Measurements from ENCODE around the gene CREM. TPM values are rescaled to one million over a fixed set of nuclear protein-coding genes. Genes with fewer than 3 reads are reported as not detected.
A peak's percentile ranks its signal among the peaks of the same experiment; 100 is the strongest.
"Not testable (repeated sequence)": the region's sequence is repeated elsewhere in the genome, so short reads cannot be mapped to it uniquely, and the experiment has no call there.

Gene CREM
- total RNA-seq: 100 to 1,000 TPM; 143 to 156 TPM

DNA sequence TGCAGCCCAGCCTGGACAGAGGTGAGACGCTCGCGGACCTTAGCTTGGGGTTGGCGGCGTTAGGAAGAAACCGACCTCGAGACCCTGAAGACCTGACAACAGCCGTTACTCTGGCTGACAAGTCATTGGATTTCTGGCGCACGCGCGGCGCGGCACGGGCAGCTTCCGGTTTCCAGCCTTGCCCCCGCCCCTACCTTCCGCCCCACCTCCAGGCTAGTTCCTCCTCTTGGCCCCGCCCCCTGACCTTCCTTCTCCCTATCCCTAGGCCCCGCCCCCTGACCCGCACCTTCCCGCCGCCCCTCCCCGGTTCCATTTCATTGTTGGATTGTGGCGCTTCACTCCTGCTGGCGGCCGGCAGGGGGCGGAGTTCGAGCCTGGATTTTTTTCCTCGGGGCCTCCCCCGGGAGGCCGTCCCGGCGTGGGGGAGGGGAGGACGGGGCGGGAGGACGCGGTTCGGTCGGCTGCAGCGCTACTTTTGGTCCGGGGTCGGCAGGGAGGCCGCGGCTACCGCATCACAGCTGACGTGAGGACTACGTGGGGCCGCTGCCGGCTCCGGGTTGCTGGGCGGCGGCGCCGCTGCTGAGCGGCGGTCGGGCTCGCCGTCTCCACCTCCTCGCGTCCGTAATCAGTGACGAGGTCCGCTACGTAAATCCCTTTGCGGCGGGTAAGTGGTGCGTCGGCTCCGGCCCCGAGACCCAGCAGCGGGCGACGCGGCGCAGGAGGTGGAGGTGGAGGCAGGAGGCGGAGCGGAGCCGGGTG is at the start of gene CREM:
CREM (plus strand) TSS at position 317 of the 759 bp plus-strand sequence. CDS start 10,990 bp downstream, outside the sequence.
- Mint-ChIP-seq H3K36me3 (peaks cover 29% of the 10 kb centered on the region), H3K27me3 (no peaks in the 10 kb centered on the region), H3K4me3 (peak within 1 kb of the TSS; percentile 93), H3K9me3 (peaks cover 2% of the 10 kb centered on the region), H3K4me1 (peaks cover 55% of the 10 kb centered on the region), H3K27ac (peak within 1 kb of the TSS; percentile 99)
- peak; percentile 99 for DNase-seq

GRCh38 chr10:35079265-35079664 is 47.4 kb upstream of the CREM start:
- Mint-ChIP-seq H3K27ac (no peak overlapping the region), H3K4me3 (no peak overlapping the region), H3K36me3 (peaks cover 39% of the 10 kb centered on the region), H3K4me1 (peaks cover 30% of the 10 kb centered on the region), H3K27me3 (no peaks in the 10 kb centered on the region), H3K9me3 (peaks cover 3% of the 10 kb centered on the region)
- no peak for DNase-seq

GRCh38 chr10:35079763-35080162 is 46.9 kb upstream of the CREM start:
- Mint-ChIP-seq H3K36me3 (peaks cover 37% of the 10 kb centered on the region), H3K4me1 (peaks cover 29% of the 10 kb centered on the region), H3K4me3 (no peak overlapping the region), H3K9me3 (peaks cover 3% of the 10 kb centered on the region), H3K27ac (no peak overlapping the region), H3K27me3 (no peaks in the 10 kb centered on the region)
- DNase-seq: no peak

DNA sequence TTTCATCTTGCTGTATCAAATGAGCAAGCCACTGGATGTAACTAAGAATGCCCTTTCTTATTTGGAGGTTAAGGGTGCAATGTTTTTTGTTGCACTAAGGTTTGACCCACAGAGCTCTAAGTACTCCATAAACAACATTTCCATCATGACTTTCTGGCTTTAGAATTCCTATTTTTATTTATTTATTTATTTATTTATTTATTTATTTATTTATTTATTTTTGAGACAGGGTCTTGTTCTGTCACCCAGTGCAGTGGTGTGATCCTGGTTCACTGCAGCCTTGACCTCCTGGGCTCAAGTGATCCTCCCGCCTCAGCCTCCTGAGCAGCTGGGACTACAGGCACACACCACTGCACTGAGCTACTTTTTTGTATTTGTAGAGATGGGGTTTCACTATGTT is 46.4 kb upstream of the CREM start:
- H3K4me3 Mint-ChIP-seq: not testable (repeated sequence)
- H3K4me1 Mint-ChIP-seq: peaks cover 26% of the 10 kb centered on the region

GRCh38 chr10:35083242-35083641 is 43.4 kb upstream of the CREM start:
- Mint-ChIP-seq H3K36me3 (peaks cover 46% of the 10 kb centered on the region), H3K27ac (no peak overlapping the region), H3K27me3 (no peaks in the 10 kb centered on the region), H3K9me3 (peaks cover 3% of the 10 kb centered on the region), H3K4me1 (peaks cover 48% of the 10 kb centered on the region), H3K4me3 (no peak overlapping the region)
- DNase-seq: no peak

More for the DNA sequence above, 46.4 kb upstream of the CREM start:
- H3K27me3 Mint-ChIP-seq, DNase-seq, H3K27ac Mint-ChIP-seq, H3K9me3 Mint-ChIP-seq: not testable (repeated sequence)
- peaks cover 35% of the 10 kb centered on the region for H3K36me3 Mint-ChIP-seq

DNA sequence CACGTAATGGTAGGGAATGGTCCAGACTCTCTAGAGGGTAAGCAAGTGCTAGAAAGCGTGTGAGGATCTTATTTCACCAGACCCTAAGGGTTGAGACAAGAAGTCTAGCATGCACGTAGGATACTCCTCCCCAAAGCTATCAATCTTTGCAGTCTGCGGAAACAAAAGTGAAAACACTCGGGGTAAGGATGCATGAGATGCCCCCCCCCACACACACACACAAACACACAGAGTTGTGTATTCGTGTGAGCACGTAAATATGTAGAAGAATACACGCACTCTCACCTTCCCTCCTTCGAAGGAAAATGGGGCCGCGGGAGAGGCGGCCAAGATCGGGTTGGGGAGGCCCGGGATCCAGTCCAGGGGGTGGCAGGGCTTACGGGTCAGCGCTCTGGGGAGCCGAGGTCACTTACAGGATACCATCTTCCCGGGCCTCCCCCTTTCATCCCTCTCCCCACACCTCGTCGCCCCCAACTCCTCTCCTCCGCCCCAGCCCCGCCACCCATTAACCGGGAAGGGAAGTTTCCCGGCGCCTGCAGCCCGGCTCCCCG is 37.0 kb upstream of the CREM start:
- no peak for DNase-seq
- Mint-ChIP-seq H3K27ac (peak overlapping the region; percentile 87), H3K27me3 (no peaks in the 10 kb centered on the region), H3K36me3 (peaks cover 14% of the 10 kb centered on the region), H3K4me3 (peak overlapping the region; percentile 91), H3K4me1 (peaks cover 44% of the 10 kb centered on the region), H3K9me3 (no peaks in the 10 kb centered on the region)

- peaks cover 44% of the 10 kb centered on the region for H3K4me1 Mint-ChIP-seq
- peaks cover 14% of the 10 kb centered on the region for H3K36me3 Mint-ChIP-seq
- no peaks in the 10 kb centered on the region for H3K27me3 Mint-ChIP-seq
- no peaks in the 10 kb centered on the region for H3K9me3 Mint-ChIP-seq
- H3K27ac Mint-ChIP-seq: peak within 1 kb of the TSS; percentile 96
- DNase-seq: peak; percentile 90
- peak within 1 kb of the TSS; percentile 91 for H3K4me3 Mint-ChIP-seq
Observed at GRCh38 chr10:35090162-35090954, 36.3 kb upstream of the CREM start, which contains the start of gene CUL2. TSS of gene CUL2 (minus strand) at chr10:35090341. CDS start at chr10:35071317, 19,024 bp downstream.

- H3K36me3 Mint-ChIP-seq: peaks cover 12% of the 10 kb centered on the region
- H3K27me3 Mint-ChIP-seq: peaks cover 11% of the 10 kb centered on the region
- peaks cover 29% of the 10 kb centered on the region for H3K4me1 Mint-ChIP-seq
- H3K27ac Mint-ChIP-seq: no peak overlapping the region
- H3K4me3 Mint-ChIP-seq: no peak overlapping the region
- no peak for DNase-seq
- H3K9me3 Mint-ChIP-seq: no peaks in the 10 kb centered on the region
Observed at GRCh38 chr10:35091994-35092790, 34.5 kb upstream of the CREM start.

DNA sequence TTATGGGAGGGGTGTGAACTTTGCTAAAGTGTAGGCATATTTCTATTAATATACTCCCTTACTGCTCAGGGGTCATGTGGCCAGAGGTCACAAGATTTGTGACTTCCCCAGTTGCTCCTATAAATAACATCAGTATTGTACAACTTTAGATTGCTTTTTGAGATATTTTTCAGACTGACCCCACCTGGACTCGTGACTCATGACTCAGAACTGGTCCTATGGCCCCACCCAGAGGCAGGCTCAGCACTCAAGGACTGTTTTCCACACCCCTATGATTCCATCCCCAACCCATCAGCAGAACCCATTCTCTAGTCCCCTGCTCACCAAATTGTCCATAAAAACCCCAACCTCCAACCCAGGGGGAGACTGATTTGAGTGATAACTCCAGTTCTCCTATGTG is 33.8 kb upstream of the CREM start:
- Mint-ChIP-seq H3K9me3 (no peaks in the 10 kb centered on the region), H3K4me3 (no peak overlapping the region), H3K27me3 (peaks cover 15% of the 10 kb centered on the region), H3K27ac (no peak overlapping the region), H3K36me3 (peaks cover 6% of the 10 kb centered on the region), H3K4me1 (peaks cover 22% of the 10 kb centered on the region)
- DNase-seq: no peak

GRCh38 chr10:35096312-35096711 is 30.3 kb upstream of the CREM start:
- H3K9me3 Mint-ChIP-seq: no peaks in the 10 kb centered on the region
- no peak overlapping the region for H3K4me3 Mint-ChIP-seq
- no peak for DNase-seq
- H3K27me3 Mint-ChIP-seq: peaks cover 22% of the 10 kb centered on the region
- peaks cover 1% of the 10 kb centered on the region for H3K4me1 Mint-ChIP-seq
- no peak overlapping the region for H3K27ac Mint-ChIP-seq
- H3K36me3 Mint-ChIP-seq: no peaks in the 10 kb centered on the region

GRCh38 chr10:35097510-35097909 is 29.1 kb upstream of the CREM start:
- Mint-ChIP-seq H3K36me3 (no peaks in the 10 kb centered on the region), H3K27me3 (peaks cover 22% of the 10 kb centered on the region), H3K27ac (no peak overlapping the region), H3K4me3 (no peak overlapping the region), H3K9me3 (no peaks in the 10 kb centered on the region), H3K4me1 (no peaks in the 10 kb centered on the region)
- no peak for DNase-seq

DNA sequence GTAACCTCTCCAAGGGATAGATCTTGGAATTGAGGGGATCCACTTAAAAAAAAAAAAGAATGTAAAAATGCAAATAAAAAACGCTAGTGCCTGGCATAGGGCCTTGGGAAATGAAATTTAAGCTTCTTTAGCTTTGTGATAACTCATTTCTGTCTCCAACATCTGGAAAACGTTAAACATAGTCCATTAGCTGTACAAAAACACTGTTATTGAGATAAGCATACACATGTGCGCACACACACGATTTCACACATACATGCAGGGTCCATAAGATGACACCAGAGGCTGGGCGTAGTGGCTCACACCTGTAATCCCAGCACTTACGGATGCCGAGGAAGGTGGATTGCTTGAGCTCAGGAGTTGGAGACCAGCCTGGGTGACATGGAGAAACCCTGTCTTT is 22.8 kb upstream of the CREM start:
- no peak overlapping the region for H3K4me3 Mint-ChIP-seq
- H3K9me3 Mint-ChIP-seq: no peaks in the 10 kb centered on the region
- no peak overlapping the region for H3K27ac Mint-ChIP-seq

GRCh38 chr10:35112571-35112970 is 14.1 kb upstream of the CREM start:
- DNase-seq: no peak
- Mint-ChIP-seq H3K27me3 (peaks cover 5% of the 10 kb centered on the region), H3K27ac (no peak overlapping the region), H3K9me3 (no peaks in the 10 kb centered on the region), H3K36me3 (no peaks in the 10 kb centered on the region), H3K4me1 (no peaks in the 10 kb centered on the region), H3K4me3 (no peak overlapping the region)

More for the DNA sequence above, 22.8 kb upstream of the CREM start:
- H3K36me3 Mint-ChIP-seq: no peaks in the 10 kb centered on the region
- no peak for DNase-seq
- H3K27me3 Mint-ChIP-seq: peaks cover 6% of the 10 kb centered on the region
- no peaks in the 10 kb centered on the region for H3K4me1 Mint-ChIP-seq

GRCh38 chr10:35119378-35119777 is 7.3 kb upstream of the CREM start:
- DNase-seq: no peak
- H3K9me3 Mint-ChIP-seq: no peaks in the 10 kb centered on the region
- no peaks in the 10 kb centered on the region for H3K27me3 Mint-ChIP-seq
- H3K36me3 Mint-ChIP-seq: no peaks in the 10 kb centered on the region
- H3K4me3 Mint-ChIP-seq: no peak overlapping the region
- H3K27ac Mint-ChIP-seq: no peak overlapping the region
- H3K4me1 Mint-ChIP-seq: peaks cover 11% of the 10 kb centered on the region

Measured in activated naive CD8-positive, alpha-beta T cell treated with anti-CD3 and anti-CD28 coated beads for 36 hours (primary cell).